ENCODE data around the gene ADIPOQ.
"Not testable (repeated sequence)": the region's sequence is repeated elsewhere in the genome, so short reads cannot be mapped to it uniquely, and the experiment has no call there.

The ADIPOQ gene

GRCh38 chr3:186802701-186803100 is 39.8 kb upstream of the ADIPOQ start:
- Histone ChIP-seq H3K4me3 (replicated peaks; ENCODE audit: insufficient read depth, low read length) (no peak overlapping the region), H3K27me3 (ENCODE audit: insufficient read depth, poor library complexity, severe bottlenecking) (no peaks in the 10 kb centered on the region), H3K27ac (replicated peaks) (no peak overlapping the region)
- no peak for DNase-seq (ENCODE audit: low read depth in 1 of 2, low spot score in 1 of 2)
- peak; percentile 55; the same call in 1 of the 2 replicates for TF ChIP-seq SPI1 (IDR thresholded peaks at IDR 0.05; ENCODE audit: borderline replicate concordance, low read depth)
- TF ChIP-seq, protein P1, sequence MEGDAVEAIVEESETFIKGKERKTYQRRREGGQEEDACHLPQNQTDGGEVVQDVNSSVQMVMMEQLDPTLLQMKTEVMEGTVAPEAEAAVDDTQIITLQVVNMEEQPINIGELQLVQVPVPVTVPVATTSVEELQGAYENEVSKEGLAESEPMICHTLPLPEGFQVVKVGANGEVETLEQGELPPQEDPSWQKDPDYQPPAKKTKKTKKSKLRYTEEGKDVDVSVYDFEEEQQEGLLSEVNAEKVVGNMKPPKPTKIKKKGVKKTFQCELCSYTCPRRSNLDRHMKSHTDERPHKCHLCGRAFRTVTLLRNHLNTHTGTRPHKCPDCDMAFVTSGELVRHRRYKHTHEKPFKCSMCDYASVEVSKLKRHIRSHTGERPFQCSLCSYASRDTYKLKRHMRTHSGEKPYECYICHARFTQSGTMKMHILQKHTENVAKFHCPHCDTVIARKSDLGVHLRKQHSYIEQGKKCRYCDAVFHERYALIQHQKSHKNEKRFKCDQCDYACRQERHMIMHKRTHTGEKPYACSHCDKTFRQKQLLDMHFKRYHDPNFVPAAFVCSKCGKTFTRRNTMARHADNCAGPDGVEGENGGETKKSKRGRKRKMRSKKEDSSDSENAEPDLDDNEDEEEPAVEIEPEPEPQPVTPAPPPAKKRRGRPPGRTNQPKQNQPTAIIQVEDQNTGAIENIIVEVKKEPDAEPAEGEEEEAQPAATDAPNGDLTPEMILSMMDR (IDR thresholded peaks at IDR 0.05; ENCODE audit: insufficient read depth, low read length) = no peak

GRCh38 chr3:186803447-186803846 is 39.1 kb upstream of the ADIPOQ start:
- not testable (repeated sequence) for H3K4me3 ChIP-seq (replicated peaks; ENCODE audit: insufficient read depth, low read length); H3K27me3 ChIP-seq (ENCODE audit: insufficient read depth, poor library complexity, severe bottlenecking); DNase-seq (ENCODE audit: low read depth in 1 of 2, low spot score in 1 of 2); H3K27ac ChIP-seq (replicated peaks)

GRCh38 chr3:186806089-186807055 is 36.1 kb upstream of the ADIPOQ start, which contains the start of gene RFC4:
Gene RFC4 (minus strand): TSS chr3:186806482. CDS start chr3:186804713, 1,769 bp downstream.
- H3K27me3 ChIP-seq (ENCODE audit: insufficient read depth, poor library complexity, severe bottlenecking) = no peaks in the 10 kb centered on the region
- TF ChIP-seq GABPA (IDR thresholded peaks at IDR 0.05; ENCODE audit: low read depth) (peak; percentile 77), POLR2AphosphoS5 (IDR thresholded peaks at IDR 0.05; ENCODE audit: low read depth) (peak; percentile 83)
- TF ChIP-seq, protein P2, sequence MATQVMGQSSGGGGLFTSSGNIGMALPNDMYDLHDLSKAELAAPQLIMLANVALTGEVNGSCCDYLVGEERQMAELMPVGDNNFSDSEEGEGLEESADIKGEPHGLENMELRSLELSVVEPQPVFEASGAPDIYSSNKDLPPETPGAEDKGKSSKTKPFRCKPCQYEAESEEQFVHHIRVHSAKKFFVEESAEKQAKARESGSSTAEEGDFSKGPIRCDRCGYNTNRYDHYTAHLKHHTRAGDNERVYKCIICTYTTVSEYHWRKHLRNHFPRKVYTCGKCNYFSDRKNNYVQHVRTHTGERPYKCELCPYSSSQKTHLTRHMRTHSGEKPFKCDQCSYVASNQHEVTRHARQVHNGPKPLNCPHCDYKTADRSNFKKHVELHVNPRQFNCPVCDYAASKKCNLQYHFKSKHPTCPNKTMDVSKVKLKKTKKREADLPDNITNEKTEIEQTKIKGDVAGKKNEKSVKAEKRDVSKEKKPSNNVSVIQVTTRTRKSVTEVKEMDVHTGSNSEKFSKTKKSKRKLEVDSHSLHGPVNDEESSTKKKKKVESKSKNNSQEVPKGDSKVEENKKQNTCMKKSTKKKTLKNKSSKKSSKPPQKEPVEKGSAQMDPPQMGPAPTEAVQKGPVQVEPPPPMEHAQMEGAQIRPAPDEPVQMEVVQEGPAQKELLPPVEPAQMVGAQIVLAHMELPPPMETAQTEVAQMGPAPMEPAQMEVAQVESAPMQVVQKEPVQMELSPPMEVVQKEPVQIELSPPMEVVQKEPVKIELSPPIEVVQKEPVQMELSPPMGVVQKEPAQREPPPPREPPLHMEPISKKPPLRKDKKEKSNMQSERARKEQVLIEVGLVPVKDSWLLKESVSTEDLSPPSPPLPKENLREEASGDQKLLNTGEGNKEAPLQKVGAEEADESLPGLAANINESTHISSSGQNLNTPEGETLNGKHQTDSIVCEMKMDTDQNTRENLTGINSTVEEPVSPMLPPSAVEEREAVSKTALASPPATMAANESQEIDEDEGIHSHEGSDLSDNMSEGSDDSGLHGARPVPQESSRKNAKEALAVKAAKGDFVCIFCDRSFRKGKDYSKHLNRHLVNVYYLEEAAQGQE (IDR thresholded peaks at IDR 0.05; ENCODE audit: insufficient replicate concordance, low read depth) = peak; percentile 39
- TF ChIP-seq, protein P1 (IDR thresholded peaks at IDR 0.05; ENCODE audit: insufficient read depth, low read length) = no peak
- peak within 1 kb of the TSS; percentile 89 for H3K27ac ChIP-seq (replicated peaks)
- peak in 1 of 2 experiments; percentile 89 for DNase-seq (ENCODE audit: low read depth in 1 of 2, low spot score in 1 of 2)
- H3K4me3 ChIP-seq (replicated peaks; ENCODE audit: insufficient read depth, low read length) = peak within 1 kb of the TSS; percentile 66

DNA sequence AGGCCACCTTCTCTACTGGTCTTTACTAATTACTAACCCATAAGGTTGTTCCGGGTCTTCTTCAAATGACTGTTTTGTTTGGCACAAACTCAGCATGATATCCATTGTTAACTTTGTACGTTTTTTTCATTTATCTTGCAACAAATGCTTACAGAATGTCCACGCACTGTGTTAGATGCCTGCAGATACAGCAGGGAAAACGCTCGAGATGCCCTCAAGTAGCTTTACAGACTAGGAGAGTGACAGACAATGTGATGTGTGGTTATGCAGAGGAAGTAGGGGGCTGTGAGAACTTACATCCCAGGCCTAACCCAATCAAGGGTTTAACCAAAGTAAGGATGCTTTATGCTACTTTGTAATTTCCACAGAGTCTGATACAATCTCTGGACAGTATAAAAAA is 35.3 kb upstream of the ADIPOQ start:
- TF ChIP-seq POLR2AphosphoS5 (IDR thresholded peaks at IDR 0.05; ENCODE audit: low read depth) = no peak
- H3K4me3 ChIP-seq (replicated peaks; ENCODE audit: insufficient read depth, low read length) = peak overlapping the region; percentile 66
- no peak for DNase-seq (ENCODE audit: low read depth in 1 of 2, low spot score in 1 of 2)
- peak overlapping the region; percentile 89 for H3K27ac ChIP-seq (replicated peaks)
- no peaks in the 10 kb centered on the region for H3K27me3 ChIP-seq (ENCODE audit: insufficient read depth, poor library complexity, severe bottlenecking)

GRCh38 chr3:186810336-186810996 is 32.0 kb upstream of the ADIPOQ start:
- no peak overlapping the region for H3K4me3 ChIP-seq (replicated peaks; ENCODE audit: insufficient read depth, low read length)
- no peak for DNase-seq (ENCODE audit: low read depth in 1 of 2, low spot score in 1 of 2)
- TF ChIP-seq POLR2AphosphoS5 (IDR thresholded peaks at IDR 0.05; ENCODE audit: low read depth) = no peak
- TF ChIP-seq, protein P2 (IDR thresholded peaks at IDR 0.05; ENCODE audit: insufficient replicate concordance, low read depth) = no peak
- TF ChIP-seq, protein P1 (IDR thresholded peaks at IDR 0.05; ENCODE audit: insufficient read depth, low read length) = no peak
- TF ChIP-seq GABPA (IDR thresholded peaks at IDR 0.05; ENCODE audit: low read depth) = no peak
- TF ChIP-seq SPI1 (IDR thresholded peaks at IDR 0.05; ENCODE audit: borderline replicate concordance, low read depth) = no peak
- no peak overlapping the region for H3K27ac ChIP-seq (replicated peaks)
- no peaks in the 10 kb centered on the region for H3K27me3 ChIP-seq (ENCODE audit: insufficient read depth, poor library complexity, severe bottlenecking)

DNA sequence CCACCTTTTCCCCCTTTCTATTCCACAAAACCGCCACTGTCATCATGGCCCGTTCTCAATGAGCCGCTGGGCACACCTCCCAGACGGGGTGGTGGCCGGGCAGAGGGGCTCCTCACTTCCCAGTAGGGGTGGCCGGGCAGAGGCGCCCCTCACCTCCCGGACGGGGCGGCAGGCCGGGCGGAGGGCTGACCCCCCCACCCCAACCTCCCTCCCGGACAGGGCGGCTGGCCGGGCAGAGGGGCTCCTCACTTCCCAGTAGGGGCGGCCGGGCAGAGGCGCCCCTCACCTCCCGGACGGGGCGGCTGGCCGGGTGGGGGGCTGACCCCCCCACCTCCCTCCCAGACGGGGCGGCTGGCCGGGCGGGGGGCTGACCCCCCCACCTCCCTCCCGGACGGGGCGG is 31.2 kb upstream of the ADIPOQ start:
- not testable (repeated sequence) for H3K4me3 ChIP-seq (replicated peaks; ENCODE audit: insufficient read depth, low read length); DNase-seq (ENCODE audit: low read depth in 1 of 2, low spot score in 1 of 2); H3K27me3 ChIP-seq (ENCODE audit: insufficient read depth, poor library complexity, severe bottlenecking); H3K27ac ChIP-seq (replicated peaks)

Measured in HL-60 (cell line).